GM23338 (cell line): ENCODE data around the gene FPGS. TPM values are rescaled to one million over a fixed set of nuclear protein-coding genes. Genes with fewer than 3 reads are reported as not detected.

Source experiments
- ATAC-seq: fragments of 200-7000 bp; cut with Tn5 transposase; 3 replicates; pipeline ENCODE4 v1.9.1; 2020
- DNase-seq: peaks from one replicate; pipeline ENCODE4 v3.0.0-alpha.2; 2015; ENCODE audit warnings: low spot score
- H2AFZ ChIP-seq: fragments of 200-600 bp; sonication (generic); 2 replicates; pipeline ENCODE4 v1.8.0; 2016; ENCODE audit warnings: antibody characterized with exemption, mild to moderate bottlenecking, moderate library complexity
- H3F3A ChIP-seq: fragments of 200-600 bp; sonication (generic); replicated peaks from 2 replicates; pipeline ENCODE4 v1.8.0; 2017; ENCODE audit warnings: antibody characterized with exemption, mixed run types, low read depth
- H3K27ac ChIP-seq: fragments of 200-600 bp; sonication (generic); 2 replicates; pipeline ENCODE4 v1.6.1; 2016; ENCODE audit warnings: low read depth
- H3K27me3 ChIP-seq: fragments of 200-600 bp; sonication (generic); 2 replicates; pipeline ENCODE4 v1.8.0; 2016; ENCODE audit warnings: mild to moderate bottlenecking, mixed run types, moderate library complexity; ENCODE audit not compliant: insufficient read depth
- H3K36me3 ChIP-seq: fragments of 200-600 bp; sonication (generic); 2 replicates; pipeline ENCODE4 v1.8.0; 2016; ENCODE audit warnings: mild to moderate bottlenecking; ENCODE audit not compliant: insufficient read depth
- H3K4me1 ChIP-seq: fragments of 200-600 bp; sonication (generic); 2 replicates; pipeline ENCODE4 v1.8.0; 2016; ENCODE audit warnings: mild to moderate bottlenecking, moderate library complexity; ENCODE audit not compliant: insufficient read depth
- H3K4me2 ChIP-seq: fragments of 200-600 bp; sonication (generic); 2 replicates; pipeline ENCODE4 v1.7.1; 2017; ENCODE audit warnings: mixed run types
- H3K4me3 ChIP-seq: fragments of 200-600 bp; sonication (generic); 2 replicates; pipeline ENCODE4 v1.6.1; 2016; ENCODE audit warnings: mixed run types
- H3K79me2 ChIP-seq: fragments of 200-600 bp; sonication (generic); replicated peaks from 2 replicates; pipeline ENCODE4 v1.8.0; 2017; ENCODE audit warnings: mild to moderate bottlenecking; ENCODE audit not compliant: insufficient read depth
- H3K9me2 ChIP-seq: fragments of 200-600 bp; sonication (generic); 2 replicates; pipeline ENCODE4 v1.8.0; 2017; ENCODE audit not compliant: insufficient read depth
- H4K20me1 ChIP-seq: fragments of 200-600 bp; sonication (generic); replicated peaks from 2 replicates; pipeline ENCODE4 v1.8.0; 2017; ENCODE audit warnings: mild to moderate bottlenecking; ENCODE audit not compliant: insufficient read depth
- H3K27ac Mint-ChIP-seq: 2 replicates; pipeline ENCODE4 v1.8.0; 2020; ENCODE audit warnings: inconsistent platforms, mild to moderate bottlenecking, moderate library complexity, mixed read lengths
- H3K27me3 Mint-ChIP-seq: 3 replicates; pipeline ENCODE4 v1.8.0; 2022; ENCODE audit warnings: low read depth, mild to moderate bottlenecking, moderate library complexity, mixed read lengths, inconsistent platforms; ENCODE audit not compliant: insufficient read depth, poor library complexity
- H3K36me3 Mint-ChIP-seq: 3 replicates; pipeline ENCODE4 v1.8.0; 2021; ENCODE audit warnings: low read depth, mild to moderate bottlenecking, inconsistent platforms, moderate library complexity, mixed read lengths
- H3K4me1 Mint-ChIP-seq: 3 replicates; pipeline ENCODE4 v1.8.0; 2020; ENCODE audit warnings: mild to moderate bottlenecking, inconsistent platforms, mixed read lengths
- H3K4me3 Mint-ChIP-seq: 3 replicates; pipeline ENCODE4 v1.8.0; 2021; ENCODE audit warnings: moderate library complexity, mild to moderate bottlenecking, inconsistent platforms, mixed read lengths
- H3K9me3 Mint-ChIP-seq: 3 replicates; pipeline ENCODE4 v1.8.0; 2020; ENCODE audit warnings: moderate library complexity, mild to moderate bottlenecking, inconsistent platforms, mixed read lengths
- CREB1 ChIP-seq: fragments of 250-450 bp; sonication (Bioruptor Pico); IDR thresholded peaks from 2 replicates; pipeline ENCODE4 v1.5.0; 2020; ENCODE audit warnings: low read depth, mild to moderate bottlenecking, moderate library complexity
- ETS1 ChIP-seq: IDR thresholded peaks from 2 replicates; pipeline ENCODE4 v1.6.1; 2016; ENCODE audit warnings: antibody characterized with exemption
- EZH2 ChIP-seq: fragments of 200-600 bp; sonication (generic); IDR thresholded peaks from one replicate; pipeline ENCODE4 v1.8.0; 2017; ENCODE audit warnings: antibody characterized with exemption, mild to moderate bottlenecking, low read depth; ENCODE audit not compliant: unreplicated experiment
- EZH2phosphoT487 ChIP-seq: fragments of 200-600 bp; sonication (generic); IDR thresholded peaks from one replicate; pipeline ENCODE4 v1.8.1; 2018; ENCODE audit warnings: antibody characterized with exemption; ENCODE audit not compliant: unreplicated experiment
- JUNB ChIP-seq: IDR thresholded peaks from one replicate; pipeline ENCODE4 v1.6.1; 2016; ENCODE audit warnings: antibody characterized with exemption; ENCODE audit not compliant: unreplicated experiment
- POLR2AphosphoS5 ChIP-seq: IDR thresholded peaks from 2 replicates; pipeline ENCODE4 v1.6.1; 2016; ENCODE audit warnings: antibody characterized with exemption, low read depth
- ZNF114 ChIP-seq: fragments of 250-450 bp; sonication (Bioruptor Pico); IDR thresholded peaks from 2 replicates; pipeline ENCODE4 v1.5.0; 2020; ENCODE audit warnings: mild to moderate bottlenecking, moderate library complexity
- ZNF462 ChIP-seq: fragments of 250-450 bp; sonication (Bioruptor Pico); IDR thresholded peaks from 2 replicates; pipeline ENCODE4 v1.5.0; 2020; ENCODE audit warnings: mild to moderate bottlenecking, moderate library complexity
- polyA plus RNA-seq: library from polyadenylated mRNA; unstranded; fragments of >200 nt; fragmentation: Nextera tagmentation; extraction: Ambion mirVana; gene quantifications from 2 replicates; pipeline ENCODE4 v1.2.1, GENCODE V29; 2016
- total RNA-seq: library from RNA; depleted of rRNA; stranded (reverse); fragments of >200 nt; shearing (Covaris generic); gene quantifications from 2 replicates; pipeline ENCODE4 v1.2.3, GENCODE V29; 2014
- TF ChIP-seq, protein P1 (sequence below): IDR thresholded peaks from one replicate; pipeline ENCODE4 v1.6.1; 2018; ENCODE audit warnings: antibody characterized with exemption; ENCODE audit not compliant: unreplicated experiment

The FPGS gene
- total and polyA plus RNA-seq, 2 experiments from 2014 or later = 40.7 to 87.2 TPM

DNA sequence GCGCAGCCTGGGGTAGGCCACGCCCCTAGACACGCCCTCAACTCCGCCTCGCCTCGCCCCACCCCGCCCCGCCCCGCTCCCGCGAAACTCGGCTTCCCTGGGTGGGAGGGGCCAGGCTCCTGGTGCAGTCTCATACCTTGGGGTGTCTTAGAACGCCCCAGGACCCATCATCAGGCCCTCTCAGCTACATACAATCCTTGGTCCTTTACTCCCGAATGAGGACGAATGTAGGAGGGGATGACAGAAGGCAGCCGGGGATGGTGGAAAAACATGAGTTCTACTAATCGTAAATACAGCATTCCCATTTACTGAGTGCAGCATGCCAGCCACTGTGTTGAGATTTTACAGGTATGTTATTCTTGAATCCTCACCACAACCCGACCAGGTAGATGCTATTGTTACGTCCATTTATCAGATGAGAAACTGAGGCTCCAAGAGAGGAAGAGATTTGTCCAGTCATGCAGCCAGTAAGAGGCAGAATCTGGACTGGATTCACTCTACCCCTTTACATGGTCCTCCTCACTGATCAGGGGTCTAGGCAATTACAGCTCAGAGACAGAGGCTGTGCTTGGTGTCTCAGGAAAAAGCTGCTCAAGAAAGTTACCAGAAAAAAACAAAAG lies 31.0 kb upstream of the FPGS start:
- H3K9me2 ChIP-seq = no peaks in the 10 kb centered on the region
- no peak overlapping the region for H3K27ac ChIP-seq
- no peaks in the 10 kb centered on the region for H3K27me3 ChIP-seq
- H3K36me3 Mint-ChIP-seq = no peaks in the 10 kb centered on the region; the same call in 2 of the 3 replicates
- no peaks in the 10 kb centered on the region for H3K9me3 Mint-ChIP-seq
- TF ChIP-seq POLR2AphosphoS5 (no peak), ZNF114 (CRISPR knock-in tag) (no peak), CREB1 (CRISPR knock-in tag) (no peak), EZH2 (no peak)
- TF ChIP-seq, protein P1, sequence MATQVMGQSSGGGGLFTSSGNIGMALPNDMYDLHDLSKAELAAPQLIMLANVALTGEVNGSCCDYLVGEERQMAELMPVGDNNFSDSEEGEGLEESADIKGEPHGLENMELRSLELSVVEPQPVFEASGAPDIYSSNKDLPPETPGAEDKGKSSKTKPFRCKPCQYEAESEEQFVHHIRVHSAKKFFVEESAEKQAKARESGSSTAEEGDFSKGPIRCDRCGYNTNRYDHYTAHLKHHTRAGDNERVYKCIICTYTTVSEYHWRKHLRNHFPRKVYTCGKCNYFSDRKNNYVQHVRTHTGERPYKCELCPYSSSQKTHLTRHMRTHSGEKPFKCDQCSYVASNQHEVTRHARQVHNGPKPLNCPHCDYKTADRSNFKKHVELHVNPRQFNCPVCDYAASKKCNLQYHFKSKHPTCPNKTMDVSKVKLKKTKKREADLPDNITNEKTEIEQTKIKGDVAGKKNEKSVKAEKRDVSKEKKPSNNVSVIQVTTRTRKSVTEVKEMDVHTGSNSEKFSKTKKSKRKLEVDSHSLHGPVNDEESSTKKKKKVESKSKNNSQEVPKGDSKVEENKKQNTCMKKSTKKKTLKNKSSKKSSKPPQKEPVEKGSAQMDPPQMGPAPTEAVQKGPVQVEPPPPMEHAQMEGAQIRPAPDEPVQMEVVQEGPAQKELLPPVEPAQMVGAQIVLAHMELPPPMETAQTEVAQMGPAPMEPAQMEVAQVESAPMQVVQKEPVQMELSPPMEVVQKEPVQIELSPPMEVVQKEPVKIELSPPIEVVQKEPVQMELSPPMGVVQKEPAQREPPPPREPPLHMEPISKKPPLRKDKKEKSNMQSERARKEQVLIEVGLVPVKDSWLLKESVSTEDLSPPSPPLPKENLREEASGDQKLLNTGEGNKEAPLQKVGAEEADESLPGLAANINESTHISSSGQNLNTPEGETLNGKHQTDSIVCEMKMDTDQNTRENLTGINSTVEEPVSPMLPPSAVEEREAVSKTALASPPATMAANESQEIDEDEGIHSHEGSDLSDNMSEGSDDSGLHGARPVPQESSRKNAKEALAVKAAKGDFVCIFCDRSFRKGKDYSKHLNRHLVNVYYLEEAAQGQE = no peak
- peak overlapping the region; percentile 76 for H3K4me3 Mint-ChIP-seq
- H3K4me1 Mint-ChIP-seq = peaks cover 34% of the 10 kb centered on the region
- no peaks in the 10 kb centered on the region for H3K79me2 ChIP-seq
- peak overlapping the region; percentile 82 for H3K4me3 ChIP-seq
- H3F3A ChIP-seq = peaks cover 7% of the 10 kb centered on the region; the same call in 1 of the 2 replicates
- no peaks in the 10 kb centered on the region for H3K36me3 ChIP-seq
- H3K27ac Mint-ChIP-seq = no peak overlapping the region
- DNase-seq (no peak), ATAC-seq (no peak)
- peak overlapping the region; percentile 92 for H2AFZ ChIP-seq
- peak overlapping the region; percentile 80 for H3K4me2 ChIP-seq
- no peaks in the 10 kb centered on the region for H4K20me1 ChIP-seq
- H3K4me1 ChIP-seq = peaks cover 14% of the 10 kb centered on the region
- peaks cover 17% of the 10 kb centered on the region for H3K27me3 Mint-ChIP-seq

DNA sequence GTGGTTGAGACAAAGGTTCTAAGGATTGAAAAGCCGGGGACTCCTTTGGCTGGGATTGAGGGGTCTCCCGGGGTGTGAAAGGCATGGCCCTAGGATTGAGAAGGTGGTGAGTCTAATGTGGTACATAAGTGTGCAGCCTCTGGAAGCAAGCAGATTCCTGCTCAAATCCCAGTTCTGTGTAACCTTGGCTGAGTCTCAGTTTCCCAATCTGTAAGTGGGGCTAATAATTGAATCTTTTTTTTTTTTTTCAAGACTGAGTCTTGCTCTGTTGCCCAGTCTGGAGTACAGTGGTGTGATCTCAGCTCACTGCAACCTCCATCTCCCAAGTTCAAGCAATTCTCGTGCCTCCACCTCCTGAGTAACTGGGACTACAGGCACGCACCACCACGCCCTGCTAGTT lies 30.1 kb upstream of the FPGS start:
- ATAC-seq (no peak), DNase-seq (no peak)
- Mint-ChIP-seq H3K27me3 (peaks cover 13% of the 10 kb centered on the region), H3K27ac (no peak overlapping the region), H3K4me1 (peaks cover 32% of the 10 kb centered on the region), H3K9me3 (peaks cover 1% of the 10 kb centered on the region; the same call in 1 of the 3 replicates), H3K36me3 (no peaks in the 10 kb centered on the region; the same call in 2 of the 3 replicates), H3K4me3 (no peak overlapping the region)
- Histone ChIP-seq H3K36me3 (no peaks in the 10 kb centered on the region), H3K4me3 (no peak overlapping the region), H3F3A (peaks cover 7% of the 10 kb centered on the region; the same call in 1 of the 2 replicates), H4K20me1 (no peaks in the 10 kb centered on the region), H3K9me2 (no peaks in the 10 kb centered on the region), H3K27me3 (no peaks in the 10 kb centered on the region), H3K79me2 (no peaks in the 10 kb centered on the region), H3K4me1 (peaks cover 14% of the 10 kb centered on the region), H3K27ac (no peak overlapping the region), H2AFZ (no peak overlapping the region), H3K4me2 (no peak overlapping the region)
- TF ChIP-seq JUNB = no peak
- no peak for TF ChIP-seq EZH2phosphoT487
- TF ChIP-seq ZNF462 (CRISPR knock-in tag) = no peak
- no peak for TF ChIP-seq ETS1
- no peak for TF ChIP-seq ZNF114 (CRISPR knock-in tag)
- no peak for TF ChIP-seq POLR2AphosphoS5
